ENCODE data around the gene GMDS.

GMDS gene

DNA sequence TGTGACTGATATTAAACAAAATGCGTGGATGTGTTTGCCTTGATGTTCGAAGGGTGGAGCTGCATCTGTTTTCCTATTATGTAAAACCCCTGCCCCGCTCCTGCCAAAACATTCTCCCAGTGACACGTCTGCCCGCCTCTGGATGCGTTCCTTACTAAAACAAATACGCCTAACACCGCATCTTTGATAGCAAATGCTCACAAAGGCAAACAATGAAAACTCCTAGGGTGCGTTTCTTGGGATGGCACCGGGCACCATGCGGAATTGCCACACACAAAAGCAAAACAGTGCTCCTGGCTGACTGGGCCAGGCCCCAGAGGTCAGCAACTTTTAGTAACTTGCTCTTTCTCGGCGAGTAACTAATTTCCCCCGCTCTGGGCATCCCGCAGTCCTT, 644.6 kb downstream of the GMDS start:
- Histone ChIP-seq H3K4me3 (ENCODE audit: low read length, poor library complexity, severe bottlenecking) (no peak overlapping the region), H3K36me3 (ENCODE audit: insufficient read depth, low read length) (no peaks in the 10 kb centered on the region), H3K4me2 (ENCODE audit: low read depth, low read length, poor library complexity, severe bottlenecking) (no peak overlapping the region), H3K9me3 (ENCODE audit: insufficient read depth, low read depth, low read length) (no peaks in the 10 kb centered on the region), H4K20me1 (ENCODE audit: insufficient read depth, low read length, poor library complexity, severe bottlenecking) (no peaks in the 10 kb centered on the region), H3K27me3 (ENCODE audit: insufficient read depth, low read length, poor library complexity, severe bottlenecking) (no peaks in the 10 kb centered on the region), H3F3A (ENCODE audit: low read depth) (no peaks in the 10 kb centered on the region), H3K4me1 (ENCODE audit: insufficient read depth, low read length, poor library complexity, severe bottlenecking) (peaks cover 12% of the 10 kb centered on the region), H3K79me2 (ENCODE audit: insufficient read depth, low read length) (no peaks in the 10 kb centered on the region), H3K9me2 (replicated peaks; ENCODE audit: low read depth, low read length) (no peaks in the 10 kb centered on the region), H2AFZ (ENCODE audit: low read length) (no peak overlapping the region), H3K9ac (ENCODE audit: low read depth, low read length, poor library complexity, severe bottlenecking) (no peak overlapping the region)
- TF ChIP-seq, protein P1, sequence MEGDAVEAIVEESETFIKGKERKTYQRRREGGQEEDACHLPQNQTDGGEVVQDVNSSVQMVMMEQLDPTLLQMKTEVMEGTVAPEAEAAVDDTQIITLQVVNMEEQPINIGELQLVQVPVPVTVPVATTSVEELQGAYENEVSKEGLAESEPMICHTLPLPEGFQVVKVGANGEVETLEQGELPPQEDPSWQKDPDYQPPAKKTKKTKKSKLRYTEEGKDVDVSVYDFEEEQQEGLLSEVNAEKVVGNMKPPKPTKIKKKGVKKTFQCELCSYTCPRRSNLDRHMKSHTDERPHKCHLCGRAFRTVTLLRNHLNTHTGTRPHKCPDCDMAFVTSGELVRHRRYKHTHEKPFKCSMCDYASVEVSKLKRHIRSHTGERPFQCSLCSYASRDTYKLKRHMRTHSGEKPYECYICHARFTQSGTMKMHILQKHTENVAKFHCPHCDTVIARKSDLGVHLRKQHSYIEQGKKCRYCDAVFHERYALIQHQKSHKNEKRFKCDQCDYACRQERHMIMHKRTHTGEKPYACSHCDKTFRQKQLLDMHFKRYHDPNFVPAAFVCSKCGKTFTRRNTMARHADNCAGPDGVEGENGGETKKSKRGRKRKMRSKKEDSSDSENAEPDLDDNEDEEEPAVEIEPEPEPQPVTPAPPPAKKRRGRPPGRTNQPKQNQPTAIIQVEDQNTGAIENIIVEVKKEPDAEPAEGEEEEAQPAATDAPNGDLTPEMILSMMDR (conservative IDR thresholded peaks at IDR 0.05; ENCODE audit: low read length) = no peak
- TF ChIP-seq EZH2phosphoT487 (IDR thresholded peaks at IDR 0.05; ENCODE audit: borderline replicate concordance) = no peak

DNA sequence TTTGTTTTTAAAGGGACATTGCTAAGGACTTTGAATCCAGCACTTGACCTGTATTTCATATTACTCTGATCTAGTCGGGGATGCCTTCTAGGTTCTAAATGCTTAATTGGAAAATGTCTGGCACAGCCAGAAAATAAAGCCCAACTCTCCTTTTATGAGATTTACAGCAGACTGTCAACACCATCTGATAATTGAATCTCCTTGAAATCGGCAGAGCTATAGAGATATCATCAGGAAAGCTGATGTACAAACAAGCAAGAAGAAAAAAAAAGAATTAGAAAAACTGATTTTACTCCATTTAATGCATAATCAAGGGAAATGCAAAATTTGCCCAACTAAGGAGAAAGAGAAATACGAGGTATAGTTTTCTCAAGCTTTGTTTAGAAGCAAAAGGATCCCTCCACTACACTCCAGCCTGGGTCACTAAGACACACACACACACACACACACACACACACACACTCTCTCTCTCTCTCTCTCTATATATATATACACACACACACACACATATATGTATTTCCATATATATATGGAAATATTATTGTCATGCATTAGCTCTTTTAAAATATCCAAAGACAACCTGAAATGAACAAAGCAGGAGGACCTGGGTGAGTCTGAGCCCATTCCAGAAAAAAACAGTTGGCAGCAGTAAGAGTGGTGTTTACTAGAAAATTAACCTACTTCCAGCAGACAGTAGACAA, 645.2 kb downstream of the GMDS start:
- Histone ChIP-seq H3K27me3 (ENCODE audit: insufficient read depth, low read length, poor library complexity, severe bottlenecking) (no peaks in the 10 kb centered on the region), H4K20me1 (ENCODE audit: insufficient read depth, low read length, poor library complexity, severe bottlenecking) (no peaks in the 10 kb centered on the region), H3K36me3 (ENCODE audit: insufficient read depth, low read length) (no peaks in the 10 kb centered on the region), H3F3A (ENCODE audit: low read depth) (no peaks in the 10 kb centered on the region), H2AFZ (ENCODE audit: low read length) (no peak overlapping the region), H3K4me2 (ENCODE audit: low read depth, low read length, poor library complexity, severe bottlenecking) (no peak overlapping the region), H3K9ac (ENCODE audit: low read depth, low read length, poor library complexity, severe bottlenecking) (no peak overlapping the region), H3K4me3 (ENCODE audit: low read length, poor library complexity, severe bottlenecking) (no peak overlapping the region), H3K9me2 (replicated peaks; ENCODE audit: low read depth, low read length) (no peaks in the 10 kb centered on the region), H3K9me3 (ENCODE audit: insufficient read depth, low read depth, low read length) (no peaks in the 10 kb centered on the region), H3K4me1 (ENCODE audit: insufficient read depth, low read length, poor library complexity, severe bottlenecking) (peaks cover 18% of the 10 kb centered on the region), H3K79me2 (ENCODE audit: insufficient read depth, low read length) (no peaks in the 10 kb centered on the region)
- TF ChIP-seq, protein P1 (conservative IDR thresholded peaks at IDR 0.05; ENCODE audit: low read length) = no peak
- no peak for TF ChIP-seq EZH2phosphoT487 (IDR thresholded peaks at IDR 0.05; ENCODE audit: borderline replicate concordance)

DNA sequence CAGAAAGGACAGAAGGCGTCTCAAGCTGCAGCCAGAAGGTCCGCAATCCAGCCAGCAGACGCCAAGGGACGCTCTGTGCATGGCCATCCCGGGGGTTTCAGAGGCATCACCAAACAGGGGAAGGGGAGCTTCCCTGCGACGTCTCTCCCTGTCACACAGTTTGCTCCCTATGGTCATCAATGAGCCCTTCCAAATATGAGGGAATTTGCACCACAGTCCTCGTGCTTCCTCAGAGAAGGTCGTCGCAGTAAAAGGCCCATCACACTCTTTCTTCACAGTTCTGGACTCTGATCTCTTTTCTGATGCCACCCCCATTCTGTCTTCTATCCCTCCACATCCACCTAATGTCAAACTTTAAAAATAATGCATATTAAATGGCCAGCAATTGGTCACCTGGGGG, 645.9 kb downstream of the GMDS start:
- Histone ChIP-seq H3K36me3 (ENCODE audit: insufficient read depth, low read length) (no peaks in the 10 kb centered on the region), H3K4me2 (ENCODE audit: low read depth, low read length, poor library complexity, severe bottlenecking) (no peak overlapping the region), H3K4me1 (ENCODE audit: insufficient read depth, low read length, poor library complexity, severe bottlenecking) (peaks cover 22% of the 10 kb centered on the region), H3K27me3 (ENCODE audit: insufficient read depth, low read length, poor library complexity, severe bottlenecking) (no peaks in the 10 kb centered on the region), H3K9ac (ENCODE audit: low read depth, low read length, poor library complexity, severe bottlenecking) (no peak overlapping the region), H3K4me3 (ENCODE audit: low read length, poor library complexity, severe bottlenecking) (no peak overlapping the region), H3K9me3 (ENCODE audit: insufficient read depth, low read depth, low read length) (no peaks in the 10 kb centered on the region), H3K9me2 (replicated peaks; ENCODE audit: low read depth, low read length) (no peaks in the 10 kb centered on the region), H2AFZ (ENCODE audit: low read length) (no peak overlapping the region), H3F3A (ENCODE audit: low read depth) (no peaks in the 10 kb centered on the region), H3K79me2 (ENCODE audit: insufficient read depth, low read length) (no peaks in the 10 kb centered on the region), H4K20me1 (ENCODE audit: insufficient read depth, low read length, poor library complexity, severe bottlenecking) (no peaks in the 10 kb centered on the region)
- no peak for TF ChIP-seq EZH2phosphoT487 (IDR thresholded peaks at IDR 0.05; ENCODE audit: borderline replicate concordance)
- TF ChIP-seq, protein P1 (conservative IDR thresholded peaks at IDR 0.05; ENCODE audit: low read length) = no peak

All from Loucy (cell line).